ENCODE data around the gene SH2D6. TPM values are rescaled to one million over a fixed set of nuclear protein-coding genes. Genes with fewer than 3 reads are reported as not detected.
"Not testable (repeated sequence)": the region's sequence is repeated elsewhere in the genome, so short reads cannot be mapped to it uniquely, and the experiment has no call there.

The SH2D6 gene
- total RNA-seq, 3 donors from 2014 or later, result 0.26 to 0.54 (median 0.40) TPM

GRCh38 chr2:85475799-85476490 is 57.4 kb downstream of the SH2D6 start:
- ATAC-seq, result no peak
- Mint-ChIP-seq H3K9me3 (no peaks in the 10 kb centered on the region), H3K4me3 (no peak overlapping the region), H3K27me3 (ENCODE audit: low read depth) (no peaks in the 10 kb centered on the region), H3K4me1 (ENCODE audit: low read depth) (no peaks in the 10 kb centered on the region), H3K36me3 (ENCODE audit: insufficient read depth) (no peaks in the 10 kb centered on the region)
- DNase-seq, result no peak

GRCh38 chr2:85476624-85477023 is 58.1 kb downstream of the SH2D6 start:
- ATAC-seq (no peak), DNase-seq (no peak)
- no peaks in the 10 kb centered on the region for H3K9me3 Mint-ChIP-seq
- no peaks in the 10 kb centered on the region for H3K4me1 Mint-ChIP-seq (ENCODE audit: low read depth)
- H3K4me3 Mint-ChIP-seq, result no peak overlapping the region
- H3K36me3 Mint-ChIP-seq (ENCODE audit: insufficient read depth), result no peaks in the 10 kb centered on the region
- H3K27me3 Mint-ChIP-seq (ENCODE audit: low read depth), result no peaks in the 10 kb centered on the region

- H3K4me3 Mint-ChIP-seq, result no peak overlapping the region
- DNase-seq (no peak), ATAC-seq (no peak)
- no peaks in the 10 kb centered on the region for H3K9me3 Mint-ChIP-seq
- H3K4me1 Mint-ChIP-seq (ENCODE audit: low read depth), result no peaks in the 10 kb centered on the region
- H3K36me3 Mint-ChIP-seq (ENCODE audit: insufficient read depth), result no peaks in the 10 kb centered on the region
- H3K27me3 Mint-ChIP-seq (ENCODE audit: low read depth), result peaks cover 4% of the 10 kb centered on the region
Observed at GRCh38 chr2:85477884-85478283, 59.4 kb downstream of the SH2D6 start.

- Mint-ChIP-seq H3K9me3 (no peaks in the 10 kb centered on the region), H3K4me1 (ENCODE audit: low read depth) (no peaks in the 10 kb centered on the region), H3K36me3 (ENCODE audit: insufficient read depth) (no peaks in the 10 kb centered on the region), H3K4me3 (no peak overlapping the region), H3K27me3 (ENCODE audit: low read depth) (peaks cover 4% of the 10 kb centered on the region)
- no peak for ATAC-seq
- no peak for DNase-seq
Observed at GRCh38 chr2:85481818-85482777, 63.6 kb downstream of the SH2D6 start.

- H3K36me3 Mint-ChIP-seq (ENCODE audit: insufficient read depth); H3K4me3 Mint-ChIP-seq; H3K4me1 Mint-ChIP-seq (ENCODE audit: low read depth); ATAC-seq; DNase-seq; H3K9me3 Mint-ChIP-seq; H3K27me3 Mint-ChIP-seq (ENCODE audit: low read depth): not testable (repeated sequence)
Observed at GRCh38 chr2:85484615-85485014, 66.1 kb downstream of the SH2D6 start.

- ATAC-seq, result no peak
- H3K4me3 Mint-ChIP-seq, result no peak overlapping the region
- H3K4me1 Mint-ChIP-seq (ENCODE audit: low read depth), result no peaks in the 10 kb centered on the region
- H3K27me3 Mint-ChIP-seq (ENCODE audit: low read depth), result peaks cover 4% of the 10 kb centered on the region
- H3K9me3 Mint-ChIP-seq, result no peaks in the 10 kb centered on the region
- no peaks in the 10 kb centered on the region for H3K36me3 Mint-ChIP-seq (ENCODE audit: insufficient read depth)
- DNase-seq, result no peak
Observed at GRCh38 chr2:85485815-85486214, 67.3 kb downstream of the SH2D6 start.

Other genes with a start within 250 kb of the SH2D6 start
- gene TGOLN2, start 90.7 kb upstream of the SH2D6 start, total RNA-seq, result 10 to 100 TPM; 93.8 to 99.6 (median 98.1) TPM
- gene RETSAT, start 64.2 kb upstream of the SH2D6 start, total RNA-seq, result 10 to 100 TPM; 16.0 to 18.6 (median 16.2) TPM
- gene ELMOD3, start 63.9 kb upstream of the SH2D6 start, total RNA-seq, result 1 to 10 TPM; 5.5 to 9.9 (median 8.8) TPM
- gene CAPG, start 8.3 kb upstream of the SH2D6 start, total RNA-seq, result 10 to 100 TPM in 1 of 3 donors, 1 to 10 TPM in 2; 9.1 to 10.9 (median 9.5) TPM
- 100 to 1,000 TPM; 399 to 423 (median 404) TPM for gene MAT2A, start 120.5 kb downstream of the SH2D6 start, total RNA-seq
- gene GGCX, start 142.8 kb downstream of the SH2D6 start, total RNA-seq, result 10 to 100 TPM; 20.8 to 24.0 (median 22.1) TPM
- gene VAMP8, start 158.9 kb downstream of the SH2D6 start, total RNA-seq, result 10 to 100 TPM; 64.6 to 75.9 (median 71.2) TPM
- gene VAMP5, start 165.7 kb downstream of the SH2D6 start, total RNA-seq, result 10 to 100 TPM in 1 of 3 donors, 1 to 10 TPM in 2; 7.3 to 12.1 (median 9.3) TPM
- gene RNF181, start 177.0 kb downstream of the SH2D6 start, total RNA-seq, result 100 to 1,000 TPM in 1 of 3 donors, 10 to 100 TPM in 2; 87.8 to 108 (median 94.0) TPM
- gene TMEM150A, start 184.0 kb downstream of the SH2D6 start, total RNA-seq, result 10 to 100 TPM in 2 of 3 donors, 1 to 10 TPM in 1; 9.7 to 11.9 (median 10.5) TPM
- 10 to 100 TPM; 17.1 to 21.0 (median 18.1) TPM for gene C2orf68, start 193.4 kb downstream of the SH2D6 start, total RNA-seq
- 100 to 1,000 TPM; 106 to 110 (median 107) TPM for gene USP39, start 197.5 kb downstream of the SH2D6 start, total RNA-seq
- gene SFTPB, start 249.5 kb downstream of the SH2D6 start, total RNA-seq, result 1 to 10 TPM; 3.8 to 5.7 (median 5.0) TPM

Measured in activated T-cell treated with anti-CD3 and anti-CD28 coated beads, Interleukin-2, amount 50 U/mL, for 4 hours (primary cell).